Loucy (cell line): ENCODE results near the gene MSX1.
A peak's percentile ranks its signal among the peaks of the same experiment; 100 is the strongest.

ENCODE experiments used
- H2AFZ ChIP-seq: fragments of 200-600 bp; sonication (generic); 2 replicates; pipeline ENCODE4 v1.6.0; 2016; ENCODE audit warnings: antibody characterized with exemption, mild to moderate bottlenecking, low read length, moderate library complexity
- H3F3A ChIP-seq: fragments of 200-600 bp; 2 replicates; pipeline ENCODE4 v1.6.0; 2016; ENCODE audit warnings: antibody characterized with exemption, low read depth, mild to moderate bottlenecking
- H3K27me3 ChIP-seq: fragments of 200-600 bp; sonication (generic); 2 replicates; pipeline ENCODE4 v1.6.1; 2014; ENCODE audit warnings: low read length, mild to moderate bottlenecking; ENCODE audit not compliant: insufficient read depth, poor library complexity, severe bottlenecking
- H3K36me3 ChIP-seq: fragments of 200-600 bp; sonication (generic); 2 replicates; pipeline ENCODE4 v1.6.1; 2016; ENCODE audit warnings: low read length; ENCODE audit not compliant: insufficient read depth
- H3K4me1 ChIP-seq: fragments of 200-600 bp; sonication (generic); 2 replicates; pipeline ENCODE4 v1.5.1; 2014; ENCODE audit warnings: low read length, mild to moderate bottlenecking; ENCODE audit not compliant: insufficient read depth, poor library complexity, severe bottlenecking
- H3K4me2 ChIP-seq: fragments of 200-600 bp; sonication (generic); 2 replicates; pipeline ENCODE4 v1.6.0; 2014; ENCODE audit warnings: antibody characterized with exemption, low read length, low read depth, mild to moderate bottlenecking; ENCODE audit not compliant: poor library complexity, severe bottlenecking
- H3K4me3 ChIP-seq: fragments of 200-600 bp; sonication (generic); 2 replicates; pipeline ENCODE4 v1.5.1; 2014; ENCODE audit warnings: low read length, mild to moderate bottlenecking, mixed read lengths; ENCODE audit not compliant: poor library complexity, severe bottlenecking
- H3K79me2 ChIP-seq: fragments of 200-600 bp; sonication (generic); 2 replicates; pipeline ENCODE4 v1.6.1; 2014; ENCODE audit warnings: low read length; ENCODE audit not compliant: insufficient read depth
- H3K9ac ChIP-seq: fragments of 200-600 bp; sonication (generic); 2 replicates; pipeline ENCODE4 v1.6.0; 2014; ENCODE audit warnings: mild to moderate bottlenecking, low read depth, low read length, moderate library complexity; ENCODE audit not compliant: poor library complexity, severe bottlenecking
- H3K9me2 ChIP-seq: fragments of 200-600 bp; sonication (generic); replicated peaks from 2 replicates; pipeline ENCODE4 v1.6.1; 2016; ENCODE audit warnings: low read depth, low read length, mixed read lengths
- H3K9me3 ChIP-seq: fragments of 200-600 bp; sonication (generic); 2 replicates; pipeline ENCODE4 v1.6.1; 2014; ENCODE audit warnings: mild to moderate bottlenecking, antibody characterized with exemption, low read length, low read depth; ENCODE audit not compliant: insufficient read depth
- H4K20me1 ChIP-seq: fragments of 200-600 bp; sonication (generic); 2 replicates; pipeline ENCODE4 v1.6.0; 2014; ENCODE audit warnings: antibody characterized with exemption, low read length, mild to moderate bottlenecking; ENCODE audit not compliant: insufficient read depth, poor library complexity, severe bottlenecking
- EZH2phosphoT487 ChIP-seq: fragments of 200-600 bp; IDR thresholded peaks from 2 replicates; pipeline ENCODE4 v1.6.1; 2018; ENCODE audit warnings: antibody characterized with exemption, mild to moderate bottlenecking, moderate library complexity, borderline replicate concordance
- TF ChIP-seq, protein P1 (sequence below): fragments of 200-600 bp; sonication (generic); conservative IDR thresholded peaks from 2 replicates; pipeline ENCODE4 v1.5.1; 2014; ENCODE audit warnings: mild to moderate bottlenecking, antibody characterized with exemption, low read length

The MSX1 gene

DNA sequence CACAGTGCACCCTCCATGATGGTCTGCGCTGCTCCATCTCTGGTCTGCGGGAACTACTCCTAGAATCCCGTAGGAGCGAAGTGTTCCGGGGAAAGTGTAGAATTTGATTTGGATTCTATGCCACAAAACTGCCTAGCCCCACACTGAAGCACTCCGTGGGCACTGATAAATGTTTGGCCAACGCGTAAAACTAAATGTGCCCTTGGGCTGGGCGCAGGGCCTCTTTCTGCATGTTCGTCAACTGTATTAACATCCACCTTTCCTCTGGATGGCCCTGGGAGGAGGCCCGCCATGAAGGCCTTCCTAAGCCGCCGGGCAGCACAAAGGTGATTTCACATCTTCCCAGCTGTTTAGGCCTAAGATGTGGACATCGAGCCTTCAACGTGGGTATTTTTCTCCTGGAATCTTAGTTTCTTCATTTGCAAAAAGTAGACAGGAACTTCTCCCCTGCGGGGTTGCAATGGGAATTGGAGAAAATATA lies 2.6 kb downstream of the MSX1 start:
- Histone ChIP-seq H2AFZ (no peak overlapping the region), H3F3A (no peaks in the 10 kb centered on the region), H3K27me3 (no peaks in the 10 kb centered on the region), H3K4me3 (no peak overlapping the region), H3K9me3 (no peaks in the 10 kb centered on the region), H3K9ac (no peak overlapping the region), H3K4me2 (peak overlapping the region; percentile 70), H3K9me2 (no peaks in the 10 kb centered on the region), H3K4me1 (peaks cover 6% of the 10 kb centered on the region), H3K36me3 (no peaks in the 10 kb centered on the region), H3K79me2 (peaks cover 11% of the 10 kb centered on the region), H4K20me1 (peaks cover 4% of the 10 kb centered on the region)
- no peak for TF ChIP-seq EZH2phosphoT487

DNA sequence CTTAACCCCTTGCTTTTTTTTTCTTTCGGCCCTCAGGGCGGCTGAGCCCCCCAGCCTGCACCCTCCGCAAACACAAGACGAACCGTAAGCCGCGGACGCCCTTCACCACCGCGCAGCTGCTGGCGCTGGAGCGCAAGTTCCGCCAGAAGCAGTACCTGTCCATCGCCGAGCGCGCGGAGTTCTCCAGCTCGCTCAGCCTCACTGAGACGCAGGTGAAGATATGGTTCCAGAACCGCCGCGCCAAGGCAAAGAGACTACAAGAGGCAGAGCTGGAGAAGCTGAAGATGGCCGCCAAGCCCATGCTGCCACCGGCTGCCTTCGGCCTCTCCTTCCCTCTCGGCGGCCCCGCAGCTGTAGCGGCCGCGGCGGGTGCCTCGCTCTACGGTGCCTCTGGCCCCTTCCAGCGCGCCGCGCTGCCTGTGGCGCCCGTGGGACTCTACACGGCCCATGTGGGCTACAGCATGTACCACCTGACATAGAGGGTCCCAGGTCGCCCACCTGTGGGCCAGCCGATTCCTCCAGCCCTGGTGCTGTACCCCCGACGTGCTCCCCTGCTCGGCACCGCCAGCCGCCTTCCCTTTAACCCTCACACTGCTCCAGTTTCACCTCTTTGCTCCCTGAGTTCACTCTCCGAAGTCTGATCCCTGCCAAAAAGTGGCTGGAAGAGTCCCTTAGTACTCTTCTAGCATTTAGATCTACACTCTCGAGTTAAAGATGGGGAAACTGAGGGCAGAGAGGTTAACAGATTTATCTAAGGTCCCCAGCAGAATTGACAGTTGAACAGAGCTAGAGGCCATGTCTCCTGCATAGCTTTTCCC lies 3.4 kb downstream of the MSX1 start:
- no peaks in the 10 kb centered on the region for H3K27me3 ChIP-seq

GRCh38 chr4:4864443-4864939 lies 5.0 kb downstream of the MSX1 start:
- Histone ChIP-seq H3K4me1 (peaks cover 3% of the 10 kb centered on the region), H3K9me2 (no peaks in the 10 kb centered on the region), H3K9me3 (no peaks in the 10 kb centered on the region), H3K4me2 (no peak overlapping the region), H3K4me3 (no peak overlapping the region), H3K27me3 (no peaks in the 10 kb centered on the region), H3K36me3 (no peaks in the 10 kb centered on the region), H3K79me2 (peaks cover 11% of the 10 kb centered on the region), H4K20me1 (peaks cover 4% of the 10 kb centered on the region), H3K9ac (no peak overlapping the region), H3F3A (no peaks in the 10 kb centered on the region), H2AFZ (no peak overlapping the region)
- TF ChIP-seq EZH2phosphoT487: no peak
- TF ChIP-seq, protein P1, sequence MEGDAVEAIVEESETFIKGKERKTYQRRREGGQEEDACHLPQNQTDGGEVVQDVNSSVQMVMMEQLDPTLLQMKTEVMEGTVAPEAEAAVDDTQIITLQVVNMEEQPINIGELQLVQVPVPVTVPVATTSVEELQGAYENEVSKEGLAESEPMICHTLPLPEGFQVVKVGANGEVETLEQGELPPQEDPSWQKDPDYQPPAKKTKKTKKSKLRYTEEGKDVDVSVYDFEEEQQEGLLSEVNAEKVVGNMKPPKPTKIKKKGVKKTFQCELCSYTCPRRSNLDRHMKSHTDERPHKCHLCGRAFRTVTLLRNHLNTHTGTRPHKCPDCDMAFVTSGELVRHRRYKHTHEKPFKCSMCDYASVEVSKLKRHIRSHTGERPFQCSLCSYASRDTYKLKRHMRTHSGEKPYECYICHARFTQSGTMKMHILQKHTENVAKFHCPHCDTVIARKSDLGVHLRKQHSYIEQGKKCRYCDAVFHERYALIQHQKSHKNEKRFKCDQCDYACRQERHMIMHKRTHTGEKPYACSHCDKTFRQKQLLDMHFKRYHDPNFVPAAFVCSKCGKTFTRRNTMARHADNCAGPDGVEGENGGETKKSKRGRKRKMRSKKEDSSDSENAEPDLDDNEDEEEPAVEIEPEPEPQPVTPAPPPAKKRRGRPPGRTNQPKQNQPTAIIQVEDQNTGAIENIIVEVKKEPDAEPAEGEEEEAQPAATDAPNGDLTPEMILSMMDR: no peak

More for the DNA sequence above, 3.4 kb downstream of the MSX1 start:
- Histone ChIP-seq H4K20me1 (peaks cover 4% of the 10 kb centered on the region), H3K9ac (no peak overlapping the region), H3F3A (no peaks in the 10 kb centered on the region), H3K36me3 (no peaks in the 10 kb centered on the region), H3K4me2 (no peak overlapping the region), H3K9me2 (no peaks in the 10 kb centered on the region), H3K4me3 (no peak overlapping the region), H3K79me2 (peaks cover 11% of the 10 kb centered on the region), H3K9me3 (no peaks in the 10 kb centered on the region), H3K4me1 (peaks cover 6% of the 10 kb centered on the region), H2AFZ (no peak overlapping the region)
- TF ChIP-seq, protein P1: no peak
- TF ChIP-seq EZH2phosphoT487: no peak
